Esophagus squamous epithelium (tissue), 4 donors: Measurements from ENCODE around the gene SCN8A.

Source experiments
- CTCF ChIP-seq, 6 experiments: fragments of 450-650 bp in 4 of 6; fragments of 200-600 bp in 2 of 6; sonication (generic) in 2 of 6; IDR thresholded peaks; one replicate each; pipeline ENCODE4 v1.5.1; 2016 to 2019; ENCODE audit warnings: antibody characterized with exemption in 6 of 6, mild to moderate bottlenecking in 4 of 6, moderate library complexity in 4 of 6
- POLR2A ChIP-seq, 4 donors: fragments of 450-650 bp; IDR thresholded peaks; one replicate each; pipeline ENCODE4 v1.6.1; 2017; ENCODE audit warnings: antibody characterized with exemption in 4 of 4, mild to moderate bottlenecking in 4 of 4, moderate library complexity in 3 of 4

GRCh38 chr12:51600721-51601120 lies 9.7 kb downstream of the SCN8A start:
- TF ChIP-seq CTCF (IDR thresholded peaks at IDR 0.05) (no peak), POLR2A (IDR thresholded peaks at IDR 0.05) (no peak)
